HG02798 (cell line): ENCODE measurements around the gene CCDC28A.
"Not testable (repeated sequence)": the region's sequence is repeated elsewhere in the genome, so short reads cannot be mapped to it uniquely, and the experiment has no call there.

Source experiments
- ATAC-seq: cut with Tn5 transposase; IDR thresholded peaks from one replicate; pipeline ENCODE4 v1.9.1; 2021; ENCODE audit warnings: mild to moderate bottlenecking; ENCODE audit not compliant: unreplicated experiment, poor library complexity

CCDC28A gene

GRCh38 chr6:138773177-138774091 is at the start of gene CCDC28A:
Gene CCDC28A (plus strand): TSS chr6:138773769. CDS start chr6:138776121, 2,352 bp downstream.
- ATAC-seq = peak; percentile 96

GRCh38 chr6:138724015-138724414 is 49.6 kb upstream of the CCDC28A start:
- no peak for ATAC-seq

DNA sequence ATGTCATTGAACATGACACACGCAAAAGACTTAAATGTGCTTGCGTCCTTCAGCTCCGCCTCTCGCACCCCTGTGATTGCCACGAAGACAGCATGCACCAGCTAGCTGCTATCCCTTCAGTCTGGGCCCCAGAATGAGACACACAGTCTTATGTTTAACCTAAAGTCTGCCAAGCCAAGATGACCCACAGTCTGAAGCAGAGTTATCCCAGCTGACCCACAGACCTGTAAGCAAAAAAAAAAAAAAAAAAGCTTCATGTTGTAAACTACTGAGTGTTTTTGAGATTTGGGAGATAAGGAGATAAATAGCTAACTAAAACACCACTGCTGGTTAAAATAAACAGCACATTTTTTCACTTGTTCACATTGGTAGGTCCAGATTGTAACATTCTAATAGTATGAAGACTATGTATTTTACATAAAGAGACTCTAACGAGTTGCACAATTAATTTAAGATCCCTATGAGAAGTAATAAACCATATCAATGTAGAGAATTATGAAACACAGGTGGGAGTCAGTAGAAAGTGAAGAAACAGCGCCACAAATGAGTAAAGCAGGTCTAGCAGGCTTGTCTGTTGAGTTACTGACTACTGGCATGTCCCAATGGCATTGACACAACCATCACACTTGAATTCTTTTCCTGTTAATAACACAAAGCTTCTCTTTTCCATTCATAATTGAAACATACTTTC is 47.4 kb upstream of the CCDC28A start:
- ATAC-seq = no peak

- ATAC-seq = no peak
These were observed 46.8 kb upstream of the CCDC28A start for GRCh38 chr6:138726757-138727097.

DNA sequence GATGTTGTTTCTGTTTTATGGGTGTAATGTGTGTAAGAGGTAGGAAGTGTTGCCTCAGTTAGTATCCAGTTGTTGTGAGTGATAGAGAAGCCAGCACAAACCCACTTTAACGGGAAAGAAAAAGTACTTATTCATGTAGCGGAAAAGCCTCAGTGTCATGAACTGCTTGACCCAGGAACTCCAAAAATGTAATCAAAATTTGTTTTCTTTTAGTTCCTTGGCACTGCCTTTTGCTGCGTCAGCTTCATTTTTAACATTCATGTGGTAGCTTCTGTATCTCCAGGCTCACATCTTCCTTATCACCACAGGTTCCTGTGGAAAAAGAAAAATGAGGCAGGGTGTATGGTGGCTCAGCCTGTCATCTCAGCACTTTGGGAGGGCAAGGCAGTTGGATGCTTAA is 46.4 kb upstream of the CCDC28A start:
- ATAC-seq = no peak

DNA sequence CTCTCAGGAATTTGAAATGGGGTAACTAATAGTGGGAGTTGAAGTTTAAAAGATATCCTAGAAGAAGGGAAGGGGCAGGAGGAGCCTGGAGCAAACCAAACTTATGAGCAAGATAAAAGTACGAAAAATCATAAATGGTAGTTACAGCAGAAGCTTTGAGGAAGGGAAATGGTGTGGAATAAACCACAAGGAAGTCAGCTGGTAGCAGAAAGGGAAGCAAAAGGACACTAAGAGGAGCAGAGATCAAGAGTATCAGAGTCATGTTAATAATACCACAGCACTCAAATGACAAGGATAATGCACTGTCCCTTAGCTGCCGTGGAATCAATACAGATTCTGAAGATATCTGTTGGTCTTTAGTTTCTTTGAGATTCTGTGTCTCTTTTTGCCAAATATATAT is 44.9 kb upstream of the CCDC28A start:
- ATAC-seq = no peak

GRCh38 chr6:138730037-138730436 is 43.5 kb upstream of the CCDC28A start:
- ATAC-seq = not testable (repeated sequence)

DNA sequence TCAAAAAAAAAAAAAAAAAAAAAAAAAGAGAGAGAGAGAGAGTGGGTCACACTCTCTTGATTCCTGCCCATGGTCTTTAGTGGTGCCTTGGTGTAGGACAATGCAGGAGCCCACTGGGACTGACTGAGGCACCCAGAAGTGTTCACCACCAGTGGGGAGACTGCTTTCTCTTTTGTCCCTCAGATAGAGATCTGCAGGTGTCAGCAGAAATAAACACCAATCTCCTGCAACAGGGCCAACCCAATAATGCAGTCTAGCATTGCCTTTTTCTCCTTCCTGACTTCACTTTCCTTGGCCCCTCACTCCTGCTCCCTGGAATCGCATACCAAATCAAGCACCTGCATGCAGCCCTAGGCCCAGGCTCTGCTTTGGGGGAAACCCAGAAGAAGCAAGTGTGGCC is 39.0 kb upstream of the CCDC28A start:
- no peak for ATAC-seq

DNA sequence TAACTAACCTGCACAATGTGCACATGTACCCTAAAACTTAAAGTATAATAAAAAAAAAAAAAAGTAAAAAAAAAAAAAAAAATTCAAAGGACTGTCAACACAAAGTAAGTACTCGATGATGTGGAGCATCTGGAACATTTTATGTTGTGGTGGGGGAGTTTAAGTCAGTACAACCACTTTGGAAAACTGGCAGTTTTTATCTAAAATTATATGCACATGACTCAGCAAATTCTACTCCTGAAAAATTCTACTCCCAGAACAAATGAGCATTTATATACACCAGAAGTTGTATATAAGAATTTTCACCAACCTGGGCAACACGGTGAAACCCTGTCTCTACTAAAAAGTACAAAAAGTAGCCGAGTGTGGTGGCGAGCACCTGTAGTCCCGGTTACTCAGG is 36.9 kb upstream of the CCDC28A start:
- no peak for ATAC-seq

- no peak for ATAC-seq
These were observed 21.6 kb upstream of the CCDC28A start for GRCh38 chr6:138752017-138752416.

GRCh38 chr6:138757136-138757535 is 16.4 kb upstream of the CCDC28A start:
- ATAC-seq = no peak

DNA sequence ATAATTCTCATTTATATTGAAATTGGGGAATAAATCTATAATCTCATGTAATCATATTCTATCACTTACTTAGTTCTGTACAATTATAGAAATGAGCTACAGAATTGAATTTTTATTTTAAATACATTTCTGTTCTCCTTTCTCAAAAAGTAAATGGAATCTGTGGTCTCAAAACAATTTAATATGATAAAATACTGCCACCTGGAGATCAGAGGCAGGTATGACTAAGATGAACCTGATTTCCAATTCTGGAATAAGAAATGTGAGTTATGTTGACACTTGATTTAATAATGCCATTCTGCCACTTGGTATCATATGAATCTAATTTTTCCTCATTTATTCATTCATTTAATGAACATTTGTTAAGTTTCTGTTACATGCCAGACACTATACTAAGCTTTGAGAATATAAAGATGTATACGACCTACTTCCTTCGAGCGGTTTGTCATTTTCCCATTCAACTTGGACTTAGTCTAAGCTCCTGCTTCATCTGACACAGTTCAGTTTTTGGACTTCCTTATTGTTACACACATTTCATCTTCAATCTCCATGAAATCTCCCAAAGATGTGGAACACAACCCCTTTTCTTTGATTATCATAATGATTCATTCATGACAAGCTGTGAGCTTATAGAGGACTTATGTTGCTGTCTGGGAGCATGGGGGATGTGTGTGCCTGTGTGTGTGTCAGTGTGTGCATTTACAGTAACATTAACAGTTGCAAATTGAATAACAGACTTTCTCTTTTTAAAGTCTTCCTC is 7.5 kb upstream of the CCDC28A start:
- ATAC-seq = no peak

DNA sequence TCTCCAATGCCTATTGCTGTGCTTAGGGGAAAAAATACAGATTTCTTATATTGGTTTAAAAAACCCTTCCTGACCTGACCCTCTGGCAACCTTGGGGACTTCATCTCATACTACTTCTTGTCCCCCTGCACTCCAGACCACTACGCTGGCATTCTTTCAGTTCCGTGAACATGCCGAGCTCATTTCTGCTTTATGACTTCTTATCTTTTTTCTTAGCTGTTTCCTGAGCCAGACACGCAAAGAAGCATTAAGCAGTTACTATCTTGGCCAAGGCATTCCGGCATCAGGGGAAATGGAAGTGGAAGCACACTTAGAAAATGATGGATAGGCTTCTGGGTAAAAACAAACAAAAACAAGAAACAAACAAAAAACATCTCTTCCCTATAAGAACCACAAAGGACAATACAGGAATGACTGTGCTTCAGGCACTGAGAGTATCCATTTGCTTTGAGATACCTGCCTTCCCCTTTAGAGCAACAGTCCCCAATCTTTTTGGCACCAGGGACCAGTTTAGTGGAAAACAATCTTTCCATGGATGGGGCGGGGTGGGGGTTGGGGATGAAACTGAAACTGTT is 4.4 kb upstream of the CCDC28A start:
- no peak for ATAC-seq

DNA sequence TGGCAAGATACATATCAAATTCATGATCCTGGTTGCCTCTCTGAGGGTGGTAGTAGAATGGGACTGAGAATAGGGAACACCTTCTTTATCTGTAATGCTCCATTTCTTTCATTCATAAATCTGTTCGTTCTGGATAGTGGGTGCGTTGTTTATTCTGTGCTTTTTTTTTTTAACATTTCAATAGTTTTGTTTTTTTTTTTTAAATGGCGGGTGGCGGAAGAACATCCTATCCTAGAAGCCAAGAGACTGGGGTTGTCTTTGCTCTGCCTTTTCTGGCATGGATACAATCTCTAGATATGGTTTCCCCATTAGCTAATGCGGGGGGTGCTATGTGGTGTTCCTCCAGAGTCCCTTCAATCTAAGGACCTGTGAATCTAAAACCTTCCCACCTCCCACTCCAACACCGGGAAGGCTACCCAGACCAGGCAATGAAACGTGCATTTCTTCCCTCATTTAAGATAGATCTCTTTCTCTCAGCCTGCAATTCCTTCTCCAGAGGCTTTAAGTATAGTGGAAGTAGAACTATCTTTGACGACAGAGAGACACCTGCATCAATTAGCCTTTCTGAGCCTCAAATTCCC is 883 bp upstream of the CCDC28A start:
- ATAC-seq = no peak

GRCh38 chr6:138774370-138774769 is 801 bp downstream of the CCDC28A start:
- ATAC-seq = no peak

DNA sequence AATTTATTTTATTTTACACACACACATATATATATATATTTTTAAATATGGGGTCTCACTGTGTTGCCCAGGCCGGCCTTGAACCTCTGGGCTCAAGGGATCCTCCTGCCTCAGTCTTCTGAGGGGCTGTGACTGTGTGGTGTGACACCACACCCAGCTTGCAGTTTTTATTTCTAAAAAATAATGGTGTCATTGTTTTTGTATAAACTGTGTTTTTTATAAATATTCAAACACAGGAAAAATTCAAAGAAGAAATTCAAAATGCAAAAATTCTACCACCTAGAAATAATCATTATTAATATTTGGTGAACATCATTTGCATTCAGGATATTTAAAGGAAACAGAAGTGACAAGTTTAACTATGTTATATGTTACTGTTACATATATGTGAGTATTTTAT is 3.1 kb downstream of the CCDC28A start:
- ATAC-seq = no peak

DNA sequence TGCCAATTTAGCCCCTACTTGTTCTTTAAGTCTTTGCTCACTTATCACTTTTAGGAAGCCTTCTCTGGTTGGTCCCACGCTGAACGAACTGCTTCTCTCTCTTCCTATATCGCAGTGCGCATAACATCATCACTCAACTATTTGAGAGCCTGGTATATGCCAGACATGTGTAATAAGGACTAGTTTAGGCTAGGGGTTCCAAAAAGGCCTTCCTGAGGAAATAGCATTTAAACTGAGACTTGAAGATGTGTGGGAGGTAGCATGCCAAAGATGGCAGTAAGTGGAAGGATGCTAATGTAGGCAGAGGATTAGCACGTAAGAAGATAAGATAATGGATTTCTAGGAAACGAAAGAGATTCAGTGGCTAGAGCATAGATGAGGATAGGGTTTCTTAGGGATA is 4.8 kb downstream of the CCDC28A start:
- no peak for ATAC-seq

- ATAC-seq = no peak
These were observed 8.7 kb downstream of the CCDC28A start for GRCh38 chr6:138782243-138782642.

GRCh38 chr6:138785079-138785478 is 11.5 kb downstream of the CCDC28A start:
- no peak for ATAC-seq

DNA sequence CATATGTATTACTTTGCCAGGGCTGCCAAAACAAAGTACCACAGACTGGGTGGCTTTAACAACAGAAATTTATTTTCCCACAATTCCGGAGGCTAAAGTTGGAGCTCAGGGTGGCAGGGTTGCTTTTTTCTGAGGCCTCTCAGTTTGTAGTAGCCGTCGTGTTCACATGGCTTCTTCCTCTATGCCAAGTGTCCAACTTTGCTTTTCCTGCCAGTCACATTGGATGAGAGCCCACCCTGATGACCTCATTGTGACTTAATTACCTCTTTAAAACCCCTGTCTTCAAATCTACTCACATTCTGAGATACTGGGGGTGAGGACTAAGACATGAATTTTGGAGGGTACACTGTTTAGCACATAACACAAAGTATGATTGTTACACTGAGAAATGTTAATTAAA is 12.4 kb downstream of the CCDC28A start:
- ATAC-seq = no peak
